ENCODE data around the gene HNRNPF.
A peak's percentile ranks its signal among the peaks of the same experiment; 100 is the strongest.
"Not testable (repeated sequence)": the region's sequence is repeated elsewhere in the genome, so short reads cannot be mapped to it uniquely, and the experiment has no call there.

Gene HNRNPF

GRCh38 chr10:43348511-43349312 lies 60.3 kb downstream of the HNRNPF start:
- DNase-seq (ENCODE audit: low spot score), result peak; percentile 71

- DNase-seq (ENCODE audit: low spot score), result no peak
Measured at GRCh38 chr10:43347997-43348396, 61.0 kb downstream of the HNRNPF start.

GRCh38 chr10:43344051-43344450 lies 64.9 kb downstream of the HNRNPF start:
- DNase-seq (ENCODE audit: low spot score), result no peak

GRCh38 chr10:43343126-43343525 lies 65.9 kb downstream of the HNRNPF start:
- no peak for DNase-seq (ENCODE audit: low spot score)

- DNase-seq (ENCODE audit: low spot score), result no peak
Measured at GRCh38 chr10:43342279-43343125, 66.5 kb downstream of the HNRNPF start.

- DNase-seq (ENCODE audit: low spot score), result no peak
Measured at GRCh38 chr10:43341450-43341849, 67.5 kb downstream of the HNRNPF start.

GRCh38 chr10:43340619-43341018 lies 68.4 kb downstream of the HNRNPF start:
- DNase-seq (ENCODE audit: low spot score), result no peak

- no peak for DNase-seq (ENCODE audit: low spot score)
Measured at GRCh38 chr10:43340101-43340500, 68.9 kb downstream of the HNRNPF start.

- DNase-seq (ENCODE audit: low spot score), result no peak
Measured at GRCh38 chr10:43339136-43339535, 69.8 kb downstream of the HNRNPF start.

GRCh38 chr10:43338117-43338516 lies 70.9 kb downstream of the HNRNPF start:
- no peak for DNase-seq (ENCODE audit: low spot score)

- not testable (repeated sequence) for DNase-seq (ENCODE audit: low spot score)
Measured at GRCh38 chr10:43337536-43337935, 71.5 kb downstream of the HNRNPF start.

GRCh38 chr10:43336641-43337318 lies 72.2 kb downstream of the HNRNPF start:
- no peak for DNase-seq (ENCODE audit: low spot score)

GRCh38 chr10:43336061-43336460 lies 72.9 kb downstream of the HNRNPF start:
- no peak for DNase-seq (ENCODE audit: low spot score)
